A673 (cell line): ENCODE measurements around the gene CTSS. TPM values are rescaled to one million over a fixed set of nuclear protein-coding genes. Genes with fewer than 3 reads are reported as not detected.
A peak's percentile ranks its signal among the peaks of the same experiment; 100 is the strongest.
"Not testable (repeated sequence)": the region's sequence is repeated elsewhere in the genome, so short reads cannot be mapped to it uniquely, and the experiment has no call there.

ENCODE experiments used
- BruUV-seq: library from RNA; stranded (reverse); fragments of 400-500 nt; replicated peaks from 2 replicates; lab custom pipeline; 2021; lab: Mats Ljungman, UMichigan
- CTCF ChIA-PET: fragments of 300-600 bp; sonication (Branson Sonifier 250); formaldehyde crosslinking; loops from one replicate; lab custom pipeline; 2022; ENCODE audit warnings: antibody characterized with exemption; lab: Charles Lee
- POLR2A ChIA-PET: fragments of 300-600 bp; sonication (Branson Sonifier 250); formaldehyde crosslinking; loops from one replicate; lab custom pipeline; 2022; ENCODE audit warnings: antibody characterized with exemption; ENCODE audit not compliant: low non-redundant PET; lab: Charles Lee
- DNase-seq: peaks from one replicate; pipeline ENCODE4 v3.0.0-alpha.2; 2015; ENCODE audit warnings: low spot score
- H3K27ac ChIP-seq: fragments of 200-600 bp; sonication (generic); 2 replicates; pipeline ENCODE4 v1.5.1; 2016; ENCODE audit warnings: mixed run types, low read depth, mild to moderate bottlenecking, mixed read lengths, antibody characterized with exemption, low read length; ENCODE audit not compliant: poor library complexity, severe bottlenecking
- H3K27me3 ChIP-seq: fragments of 200-600 bp; sonication (generic); replicated peaks from 2 replicates; pipeline ENCODE4 v1.6.1; 2017; ENCODE audit warnings: mixed run types, low read depth, mild to moderate bottlenecking, mixed read lengths, antibody characterized with exemption, low read length; ENCODE audit not compliant: insufficient read depth, poor library complexity
- H3K36me3 ChIP-seq: fragments of 200-600 bp; sonication (generic); 2 replicates; pipeline ENCODE4 v1.6.1; 2016; ENCODE audit warnings: mixed run types, mild to moderate bottlenecking, mixed read lengths, antibody characterized with exemption, low read length; ENCODE audit not compliant: insufficient read depth, poor library complexity, severe bottlenecking
- H3K4me1 ChIP-seq: fragments of 200-600 bp; sonication (generic); 2 replicates; pipeline ENCODE4 v1.6.1; 2017; ENCODE audit warnings: mixed run types, mild to moderate bottlenecking, mixed read lengths, antibody characterized with exemption, low read length; ENCODE audit not compliant: insufficient read depth, poor library complexity, severe bottlenecking
- H3K4me3 ChIP-seq: fragments of 200-600 bp; sonication (generic); 2 replicates; pipeline ENCODE4 v1.5.1; 2016; ENCODE audit warnings: low read depth, mixed run types, mild to moderate bottlenecking, mixed read lengths, low read length; ENCODE audit not compliant: poor library complexity, severe bottlenecking
- H3K9me3 ChIP-seq: fragments of 200-600 bp; sonication (generic); 2 replicates; pipeline ENCODE4 v1.6.1; 2016; ENCODE audit warnings: mixed run types, low read depth, mild to moderate bottlenecking, mixed read lengths, antibody characterized with exemption, low read length; ENCODE audit not compliant: poor library complexity, severe bottlenecking
- EZH2 ChIP-seq: fragments of 200-600 bp; sonication (generic); IDR thresholded peaks from 2 replicates; pipeline ENCODE4 v1.6.1; 2017; ENCODE audit warnings: borderline replicate concordance, low read depth, mild to moderate bottlenecking, mixed read lengths, antibody characterized with exemption, low read length; ENCODE audit not compliant: poor library complexity, severe bottlenecking
- intact Hi-C: fragments of 100-400 bp; cut with micrococcal nuclease; formaldehyde crosslinking; loops from one replicate; pipeline ENCODE4 v1.10.0; 2022; ENCODE audit not compliant: unreplicated experiment
- total RNA-seq: library from RNA; stranded (reverse); gene quantifications from 2 replicates; pipeline ENCODE4 v1.2.3, GENCODE V29; 2021
- TF ChIP-seq, protein P1 (sequence below): fragments of 300-800, 200-600 bp; sonication (generic); conservative IDR thresholded peaks from 2 replicates; pipeline ENCODE4 v1.5.1; 2017; ENCODE audit warnings: low read depth, mild to moderate bottlenecking, antibody characterized with exemption, low read length, moderate library complexity, mixed read lengths

The CTSS gene
- total RNA-seq, 1 experiment from 2014 or later: 3.5 TPM

DNA sequence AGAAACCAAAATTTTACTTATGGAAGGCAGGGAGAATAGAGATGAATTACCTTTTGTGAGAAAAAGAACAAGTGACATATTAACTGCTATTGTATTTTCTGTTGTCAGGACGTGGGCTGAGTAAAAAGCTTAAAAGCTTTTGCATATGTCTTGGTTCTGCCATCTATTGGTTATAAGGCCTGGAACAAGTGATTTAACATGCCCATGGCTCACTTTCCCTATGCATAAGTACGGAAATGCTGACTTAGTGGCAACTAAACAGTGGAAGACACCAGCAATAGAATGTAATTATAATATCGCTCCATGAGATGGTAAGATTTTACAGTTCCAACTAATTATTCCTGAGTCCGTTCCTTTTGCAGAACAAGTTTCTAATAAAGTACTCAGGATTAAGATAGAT, 6.7 kb upstream of the CTSS start:
- H3K4me1 ChIP-seq: no peaks in the 10 kb centered on the region
- H3K4me3 ChIP-seq: no peak overlapping the region
- DNase-seq: no peak
- no TSS peak for BruUV-seq
- H3K27me3 ChIP-seq: no peaks in the 10 kb centered on the region
- intact Hi-C loops: no loop called here
- H3K27ac ChIP-seq: no peak overlapping the region
- CTCF ChIA-PET: no interaction called here
- POLR2A ChIA-PET: no interaction called here
- TF ChIP-seq, protein P1, sequence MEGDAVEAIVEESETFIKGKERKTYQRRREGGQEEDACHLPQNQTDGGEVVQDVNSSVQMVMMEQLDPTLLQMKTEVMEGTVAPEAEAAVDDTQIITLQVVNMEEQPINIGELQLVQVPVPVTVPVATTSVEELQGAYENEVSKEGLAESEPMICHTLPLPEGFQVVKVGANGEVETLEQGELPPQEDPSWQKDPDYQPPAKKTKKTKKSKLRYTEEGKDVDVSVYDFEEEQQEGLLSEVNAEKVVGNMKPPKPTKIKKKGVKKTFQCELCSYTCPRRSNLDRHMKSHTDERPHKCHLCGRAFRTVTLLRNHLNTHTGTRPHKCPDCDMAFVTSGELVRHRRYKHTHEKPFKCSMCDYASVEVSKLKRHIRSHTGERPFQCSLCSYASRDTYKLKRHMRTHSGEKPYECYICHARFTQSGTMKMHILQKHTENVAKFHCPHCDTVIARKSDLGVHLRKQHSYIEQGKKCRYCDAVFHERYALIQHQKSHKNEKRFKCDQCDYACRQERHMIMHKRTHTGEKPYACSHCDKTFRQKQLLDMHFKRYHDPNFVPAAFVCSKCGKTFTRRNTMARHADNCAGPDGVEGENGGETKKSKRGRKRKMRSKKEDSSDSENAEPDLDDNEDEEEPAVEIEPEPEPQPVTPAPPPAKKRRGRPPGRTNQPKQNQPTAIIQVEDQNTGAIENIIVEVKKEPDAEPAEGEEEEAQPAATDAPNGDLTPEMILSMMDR: no peak
- no peak for TF ChIP-seq EZH2
- H3K9me3 ChIP-seq: no peaks in the 10 kb centered on the region
- no peaks in the 10 kb centered on the region for H3K36me3 ChIP-seq

DNA sequence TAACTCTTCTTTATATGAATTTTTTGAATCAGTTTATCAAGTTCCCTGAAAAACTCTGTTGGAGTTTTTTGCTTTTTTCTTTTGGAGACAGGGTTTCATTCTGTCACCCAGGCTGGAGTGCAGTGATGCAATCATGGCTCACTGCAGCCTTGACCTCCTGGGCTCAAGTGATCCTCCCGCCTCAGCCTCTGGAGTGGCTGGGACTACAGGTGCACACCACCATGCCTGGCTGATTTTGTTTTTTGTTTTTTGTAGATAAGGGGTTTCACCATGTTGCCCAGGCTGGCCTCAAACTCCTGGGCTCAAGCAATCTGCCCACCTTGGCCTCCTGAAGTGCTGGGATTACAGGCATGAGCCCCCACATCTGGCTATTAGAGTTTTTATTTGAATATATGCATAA, 2.1 kb upstream of the CTSS start:
- intact Hi-C loops, H3K27ac ChIP-seq, BruUV-seq, H3K4me1 ChIP-seq, DNase-seq, H3K27me3 ChIP-seq, H3K9me3 ChIP-seq, POLR2A ChIA-PET, CTCF ChIA-PET, H3K4me3 ChIP-seq, H3K36me3 ChIP-seq: not testable (repeated sequence)

DNA sequence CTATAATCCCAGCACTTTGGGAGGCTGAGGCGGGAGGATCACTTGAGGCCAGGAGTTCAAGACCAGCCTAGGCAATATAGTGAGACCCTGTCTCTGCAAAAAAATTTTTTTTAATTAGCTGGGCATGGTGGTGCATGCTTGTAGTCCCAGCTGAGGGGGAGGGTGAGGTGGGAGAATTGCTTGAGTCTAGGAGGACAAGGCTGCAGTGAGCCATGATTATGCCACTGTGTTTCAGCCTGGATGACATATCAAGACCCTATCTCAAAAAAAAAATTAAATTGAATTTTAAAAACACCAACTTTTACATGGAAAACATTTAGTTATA, 361 bp upstream of the CTSS start:
- POLR2A ChIA-PET, H3K27me3 ChIP-seq, CTCF ChIA-PET, intact Hi-C loops, H3K4me1 ChIP-seq, BruUV-seq, H3K9me3 ChIP-seq, H3K36me3 ChIP-seq, DNase-seq: not testable (repeated sequence)
- peak overlapping the region; percentile 26 for H3K4me3 ChIP-seq
- peak overlapping the region; percentile 15 for H3K27ac ChIP-seq

DNA sequence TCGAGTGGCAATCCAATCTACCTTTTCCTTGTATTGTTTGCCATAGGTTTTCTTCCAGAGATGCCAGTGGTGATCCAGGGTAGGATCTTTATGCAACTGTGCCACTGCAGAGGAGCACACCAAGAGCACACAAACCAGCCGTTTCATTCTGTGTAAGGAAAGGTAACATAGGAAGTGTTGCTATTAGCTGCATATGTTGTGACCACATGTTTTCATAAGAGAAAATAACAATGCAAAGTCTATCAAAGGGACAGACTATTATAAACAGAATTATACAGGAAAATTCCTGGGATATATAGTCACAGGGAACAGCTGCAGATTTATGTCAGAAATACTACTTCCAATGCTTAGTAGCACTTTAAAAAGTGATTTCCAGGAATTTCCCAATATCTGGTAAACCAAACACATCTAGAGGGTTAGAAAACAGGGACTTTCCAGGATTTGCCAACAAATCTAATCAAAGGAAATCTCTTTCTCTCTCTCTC, 919 bp downstream of the CTSS start:
- Histone ChIP-seq H3K36me3 (no peaks in the 10 kb centered on the region), H3K27ac (peak overlapping the region; percentile 15), H3K9me3 (no peaks in the 10 kb centered on the region), H3K4me3 (no peak overlapping the region), H3K27me3 (no peaks in the 10 kb centered on the region), H3K4me1 (peaks cover 4% of the 10 kb centered on the region)
- CTCF ChIA-PET: interaction anchor here (0.6 kb wide), 1 partner anchor 157 kb away, joined by 3 read pairs; no protein-coding TSS in a partner anchor
- intact Hi-C loops: no loop called here
- peak; percentile 8 for DNase-seq
- no peak for TF ChIP-seq EZH2
- TF ChIP-seq, protein P1: no peak
- POLR2A ChIA-PET: no interaction called here
- BruUV-seq: no TSS peak
